Measurements from ENCODE around the gene MEP1A.

GRCh38 chr6:46743425-46744158, 49.6 kb upstream of the MEP1A start:
- no peak for TF ChIP-seq CTCF (IDR thresholded peaks at IDR 0.05; ENCODE audit: low read depth, low read length)
- no peak for TF ChIP-seq EZH2phosphoT487 (IDR thresholded peaks at IDR 0.05; ENCODE audit: low read depth)

Measured in OCI-LY3 (cell line).